GM06990 (cell line): Measurements from ENCODE around the gene ERN1.

Experiments used
- DNase-seq: peaks from one replicate; pipeline ENCODE4 v3.0.0-alpha.2; 2011; ENCODE audit not compliant: insufficient read length; ENCODE audit errors: extremely low read depth
- H3K27me3 ChIP-seq: replicated peaks from 2 replicates; pipeline ENCODE4 v1.6.0; 2011; ENCODE audit warnings: low read length; ENCODE audit not compliant: control insufficient read depth, insufficient read depth
- H3K36me3 ChIP-seq: 2 replicates; pipeline ENCODE4 v1.5.1; 2011; ENCODE audit warnings: low read length; ENCODE audit not compliant: control insufficient read depth, insufficient read depth
- H3K4me3 ChIP-seq: replicated peaks from 2 replicates; pipeline ENCODE4 v1.5.1; 2011; ENCODE audit warnings: low read depth, mild to moderate bottlenecking, control low read depth, low read length
- TF ChIP-seq, protein P1 (sequence below): IDR thresholded peaks from 2 replicates; pipeline ENCODE4 v1.5.1; 2011; ENCODE audit warnings: low read length, control low read depth, mild to moderate bottlenecking, inconsistent platforms; ENCODE audit not compliant: insufficient read depth, poor library complexity, severe bottlenecking

The ERN1 gene

DNA sequence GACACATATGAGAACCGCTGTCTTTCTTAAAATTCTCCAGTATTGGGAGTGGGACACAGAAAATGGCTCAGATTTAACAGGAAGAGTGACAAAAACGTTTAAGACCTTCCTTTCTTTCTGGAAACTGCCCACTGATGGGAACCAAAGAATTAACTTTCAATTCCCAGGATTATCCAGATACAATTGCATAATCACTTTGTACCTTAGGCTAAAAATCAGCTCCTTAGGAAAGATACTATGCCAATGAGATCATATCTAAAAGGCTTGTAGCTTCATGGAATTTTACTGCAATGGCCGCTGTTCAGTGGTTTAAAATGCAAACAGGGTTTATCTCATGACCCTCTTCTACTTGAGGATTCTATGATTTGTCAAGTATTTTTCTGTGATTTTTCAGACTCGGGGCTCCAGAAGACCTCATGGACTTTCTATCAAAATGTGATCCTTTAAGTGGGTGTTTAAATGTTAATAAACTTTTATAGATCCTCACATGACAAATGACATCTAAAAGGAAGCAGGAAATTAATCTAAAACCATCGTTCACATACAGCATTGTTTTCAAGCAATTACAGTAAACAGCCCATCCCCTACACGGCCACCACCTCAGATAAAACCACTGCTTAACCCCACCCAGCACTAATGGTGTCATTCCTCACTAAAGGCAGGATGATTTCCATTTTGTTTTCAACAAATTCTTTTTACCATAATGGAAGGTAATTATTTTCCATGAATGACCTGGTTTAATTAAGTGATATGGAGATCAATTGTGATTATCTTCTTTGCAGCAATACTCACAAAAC lies 31.6 kb upstream of the ERN1 start:
- H3K27me3 ChIP-seq = no peaks in the 10 kb centered on the region
- H3K36me3 ChIP-seq = no peaks in the 10 kb centered on the region; the same call in none of the 2 replicates
- DNase-seq = no peak
- TF ChIP-seq, protein P1, sequence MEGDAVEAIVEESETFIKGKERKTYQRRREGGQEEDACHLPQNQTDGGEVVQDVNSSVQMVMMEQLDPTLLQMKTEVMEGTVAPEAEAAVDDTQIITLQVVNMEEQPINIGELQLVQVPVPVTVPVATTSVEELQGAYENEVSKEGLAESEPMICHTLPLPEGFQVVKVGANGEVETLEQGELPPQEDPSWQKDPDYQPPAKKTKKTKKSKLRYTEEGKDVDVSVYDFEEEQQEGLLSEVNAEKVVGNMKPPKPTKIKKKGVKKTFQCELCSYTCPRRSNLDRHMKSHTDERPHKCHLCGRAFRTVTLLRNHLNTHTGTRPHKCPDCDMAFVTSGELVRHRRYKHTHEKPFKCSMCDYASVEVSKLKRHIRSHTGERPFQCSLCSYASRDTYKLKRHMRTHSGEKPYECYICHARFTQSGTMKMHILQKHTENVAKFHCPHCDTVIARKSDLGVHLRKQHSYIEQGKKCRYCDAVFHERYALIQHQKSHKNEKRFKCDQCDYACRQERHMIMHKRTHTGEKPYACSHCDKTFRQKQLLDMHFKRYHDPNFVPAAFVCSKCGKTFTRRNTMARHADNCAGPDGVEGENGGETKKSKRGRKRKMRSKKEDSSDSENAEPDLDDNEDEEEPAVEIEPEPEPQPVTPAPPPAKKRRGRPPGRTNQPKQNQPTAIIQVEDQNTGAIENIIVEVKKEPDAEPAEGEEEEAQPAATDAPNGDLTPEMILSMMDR = no peak
- H3K4me3 ChIP-seq = no peak overlapping the region

- TF ChIP-seq, protein P1 = no peak
- H3K36me3 ChIP-seq = no peaks in the 10 kb centered on the region; the same call in none of the 2 replicates
- no peak for DNase-seq
- no peaks in the 10 kb centered on the region for H3K27me3 ChIP-seq
- H3K4me3 ChIP-seq = no peak overlapping the region
Measured at GRCh38 chr17:64160378-64160777, 30.4 kb upstream of the ERN1 start.

- no peak for DNase-seq
- Histone ChIP-seq H3K27me3 (no peaks in the 10 kb centered on the region), H3K4me3 (no peak overlapping the region), H3K36me3 (peaks cover 2% of the 10 kb centered on the region; the same call in 1 of the 2 replicates)
- TF ChIP-seq, protein P1 = no peak
Measured at GRCh38 chr17:64158831-64159590, 29.1 kb upstream of the ERN1 start.

DNA sequence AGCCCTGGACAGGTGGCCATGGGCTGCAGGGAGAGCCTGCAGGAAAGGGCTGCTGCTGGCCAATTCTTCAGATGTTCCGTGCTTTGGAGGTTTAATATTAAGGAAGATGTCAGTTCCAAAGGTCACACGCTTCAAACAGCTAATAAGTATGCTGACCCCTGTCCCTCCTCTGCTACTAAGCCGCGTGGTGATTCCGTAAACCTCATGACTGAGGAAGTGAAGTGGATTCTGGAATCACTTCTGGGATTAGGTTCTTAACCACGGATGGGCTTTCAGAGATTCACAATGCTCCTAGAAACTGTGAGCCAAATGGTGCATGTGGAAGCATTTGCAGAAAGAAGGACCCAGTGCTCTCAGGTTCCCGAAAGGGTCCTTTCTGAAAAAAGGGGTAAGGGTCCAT lies 28.5 kb upstream of the ERN1 start:
- TF ChIP-seq, protein P1 = no peak
- DNase-seq = no peak
- no peaks in the 10 kb centered on the region for H3K27me3 ChIP-seq
- peaks cover 2% of the 10 kb centered on the region; the same call in 1 of the 2 replicates for H3K36me3 ChIP-seq
- H3K4me3 ChIP-seq = no peak overlapping the region

- TF ChIP-seq, protein P1 = no peak
- no peaks in the 10 kb centered on the region for H3K27me3 ChIP-seq
- no peak for DNase-seq
- H3K4me3 ChIP-seq = no peak overlapping the region
- peaks cover 2% of the 10 kb centered on the region; the same call in 1 of the 2 replicates for H3K36me3 ChIP-seq
Measured at GRCh38 chr17:64157669-64158180, 27.8 kb upstream of the ERN1 start.
